ENCODE results near the gene DIS3L2. TPM values are rescaled to one million over a fixed set of nuclear protein-coding genes. Genes with fewer than 3 reads are reported as not detected.
"Not testable (repeated sequence)": the region's sequence is repeated elsewhere in the genome, so short reads cannot be mapped to it uniquely, and the experiment has no call there.

The DIS3L2 gene
- total RNA-seq, 1 experiment from 2014 or later, result 32.6 TPM

DNA sequence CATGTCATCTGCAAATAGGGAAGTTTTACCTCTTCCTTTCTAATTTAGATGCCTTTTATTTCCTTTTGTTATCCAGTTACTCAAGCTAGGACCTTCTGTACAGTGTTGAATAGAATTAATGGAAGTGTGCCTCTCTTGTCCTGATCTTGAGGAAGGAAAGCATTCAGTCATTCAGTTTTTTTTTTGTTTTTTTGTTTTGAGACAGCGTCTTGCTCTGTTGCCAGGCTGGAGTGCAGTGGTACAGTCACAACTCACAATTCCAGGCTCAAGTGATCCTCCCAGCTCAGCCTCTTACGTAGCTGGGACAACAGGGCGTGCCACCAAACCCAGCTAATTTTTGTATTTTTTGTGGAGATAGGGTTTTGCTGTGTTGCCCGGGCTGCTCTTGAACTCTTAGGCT is 213.1 kb downstream of the DIS3L2 start:
- DNase-seq (ENCODE audit: unreplicated experiment), result no peak
- intact Hi-C loops (cut with micrococcal nuclease), result no loop called here
- TF ChIP-seq, protein P1, sequence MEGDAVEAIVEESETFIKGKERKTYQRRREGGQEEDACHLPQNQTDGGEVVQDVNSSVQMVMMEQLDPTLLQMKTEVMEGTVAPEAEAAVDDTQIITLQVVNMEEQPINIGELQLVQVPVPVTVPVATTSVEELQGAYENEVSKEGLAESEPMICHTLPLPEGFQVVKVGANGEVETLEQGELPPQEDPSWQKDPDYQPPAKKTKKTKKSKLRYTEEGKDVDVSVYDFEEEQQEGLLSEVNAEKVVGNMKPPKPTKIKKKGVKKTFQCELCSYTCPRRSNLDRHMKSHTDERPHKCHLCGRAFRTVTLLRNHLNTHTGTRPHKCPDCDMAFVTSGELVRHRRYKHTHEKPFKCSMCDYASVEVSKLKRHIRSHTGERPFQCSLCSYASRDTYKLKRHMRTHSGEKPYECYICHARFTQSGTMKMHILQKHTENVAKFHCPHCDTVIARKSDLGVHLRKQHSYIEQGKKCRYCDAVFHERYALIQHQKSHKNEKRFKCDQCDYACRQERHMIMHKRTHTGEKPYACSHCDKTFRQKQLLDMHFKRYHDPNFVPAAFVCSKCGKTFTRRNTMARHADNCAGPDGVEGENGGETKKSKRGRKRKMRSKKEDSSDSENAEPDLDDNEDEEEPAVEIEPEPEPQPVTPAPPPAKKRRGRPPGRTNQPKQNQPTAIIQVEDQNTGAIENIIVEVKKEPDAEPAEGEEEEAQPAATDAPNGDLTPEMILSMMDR (IDR thresholded peaks at IDR 0.05; ENCODE audit: unreplicated experiment), result no peak
- H3K27ac Mint-ChIP-seq (ENCODE audit: low read depth, unreplicated experiment), result no peak overlapping the region
- ChIA-PET CTCF (interaction anchor here (0.6 kb wide), 1 partner anchor 112 kb away, joined by 4 read pairs; no protein-coding TSS in a partner anchor), POLR2A (no interaction called here)
- no TSS peak for BruUV-seq (replicated peaks)
- no peak overlapping the region for H3K4me3 Mint-ChIP-seq (ENCODE audit: unreplicated experiment)
- H3K9me3 Mint-ChIP-seq (ENCODE audit: unreplicated experiment), result peaks cover 9% of the 10 kb centered on the region
- H3K36me3 Mint-ChIP-seq (ENCODE audit: insufficient read depth, unreplicated experiment), result peaks cover 23% of the 10 kb centered on the region
- no peaks in the 10 kb centered on the region for H3K27me3 Mint-ChIP-seq (ENCODE audit: insufficient read depth, unreplicated experiment)
- H3K4me1 Mint-ChIP-seq (ENCODE audit: insufficient read depth, unreplicated experiment), result no peaks in the 10 kb centered on the region

DNA sequence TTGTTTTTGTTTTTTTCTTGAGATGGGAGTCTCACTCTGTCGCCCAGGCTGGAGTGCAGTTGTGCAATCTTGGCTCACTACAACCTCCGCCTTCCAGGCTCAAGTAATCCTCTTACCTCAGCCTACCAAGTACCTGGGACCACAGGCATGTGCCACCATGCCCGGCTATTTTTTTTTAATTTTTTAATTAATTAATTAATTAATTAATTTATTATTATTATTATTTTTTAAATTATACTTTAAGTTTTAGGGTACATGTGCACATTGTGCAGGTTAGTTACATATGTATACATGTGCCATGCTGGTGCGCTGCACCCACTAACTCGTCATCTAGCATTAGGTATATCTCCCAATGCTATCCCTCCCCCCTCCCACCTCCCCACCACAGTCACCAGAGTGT is 215.1 kb downstream of the DIS3L2 start:
- peaks cover 23% of the 10 kb centered on the region for H3K36me3 Mint-ChIP-seq (ENCODE audit: insufficient read depth, unreplicated experiment)
- H3K9me3 Mint-ChIP-seq (ENCODE audit: unreplicated experiment); H3K4me1 Mint-ChIP-seq (ENCODE audit: insufficient read depth, unreplicated experiment); DNase-seq (ENCODE audit: unreplicated experiment); BruUV-seq (replicated peaks); H3K4me3 Mint-ChIP-seq (ENCODE audit: unreplicated experiment); H3K27ac Mint-ChIP-seq (ENCODE audit: low read depth, unreplicated experiment); H3K27me3 Mint-ChIP-seq (ENCODE audit: insufficient read depth, unreplicated experiment); intact Hi-C loops (cut with micrococcal nuclease); POLR2A ChIA-PET: not testable (repeated sequence)
- CTCF ChIA-PET, result interaction anchor here (0.6 kb wide), 1 partner anchor 344 kb away, joined by 3 read pairs; no protein-coding TSS in a partner anchor

DNA sequence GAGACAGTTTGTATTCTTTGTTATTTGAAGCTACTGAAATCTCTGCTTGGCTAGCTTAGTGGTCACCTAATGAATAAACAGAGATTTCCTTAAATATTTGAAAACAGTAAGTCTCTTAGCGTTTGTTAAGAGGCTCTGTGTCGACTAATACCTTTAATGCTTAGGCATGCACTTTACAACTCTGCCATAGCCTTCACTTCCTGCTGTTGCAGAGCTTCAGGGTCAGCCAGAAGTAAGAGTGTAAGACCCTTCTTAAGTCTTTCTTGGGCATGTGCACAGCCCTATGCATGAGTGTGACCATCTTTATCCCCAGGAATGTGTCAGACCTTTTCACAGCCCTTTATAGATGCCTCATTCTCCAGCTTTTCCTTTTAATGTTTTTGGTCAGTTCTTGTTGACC is 221.8 kb downstream of the DIS3L2 start:
- POLR2A ChIA-PET, result no interaction called here
- H3K36me3 Mint-ChIP-seq (ENCODE audit: insufficient read depth, unreplicated experiment), result no peaks in the 10 kb centered on the region

DNA sequence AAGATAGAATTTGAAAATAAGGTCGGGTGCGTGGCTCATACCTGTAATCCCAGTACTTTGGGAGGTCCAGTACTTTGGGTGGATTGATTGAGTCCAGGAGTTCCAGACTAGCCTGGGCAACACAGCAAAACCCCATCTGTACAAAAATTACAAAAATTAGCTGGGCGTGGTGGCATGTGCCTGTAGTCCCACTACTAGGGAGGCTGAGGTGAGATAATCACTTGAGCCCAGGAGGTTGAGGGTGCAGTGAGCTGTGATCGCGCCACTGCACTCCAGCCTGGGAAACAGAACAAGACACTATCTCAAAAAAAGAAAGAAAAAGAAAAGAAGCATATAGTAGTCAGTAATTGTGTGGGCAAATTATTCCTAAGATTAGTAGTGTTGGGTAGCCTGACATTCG is 222.8 kb downstream of the DIS3L2 start:
- no TSS peak for BruUV-seq (replicated peaks)
- Mint-ChIP-seq H3K9me3 (ENCODE audit: unreplicated experiment) (no peaks in the 10 kb centered on the region), H3K4me3 (ENCODE audit: unreplicated experiment) (no peak overlapping the region), H3K27me3 (ENCODE audit: insufficient read depth, unreplicated experiment) (no peaks in the 10 kb centered on the region), H3K36me3 (ENCODE audit: insufficient read depth, unreplicated experiment) (no peaks in the 10 kb centered on the region), H3K4me1 (ENCODE audit: insufficient read depth, unreplicated experiment) (no peaks in the 10 kb centered on the region), H3K27ac (ENCODE audit: low read depth, unreplicated experiment) (no peak overlapping the region)
- intact Hi-C loops (cut with micrococcal nuclease), result no loop called here
- DNase-seq (ENCODE audit: unreplicated experiment), result no peak
- POLR2A ChIA-PET, result no interaction called here
- TF ChIP-seq, protein P1 (IDR thresholded peaks at IDR 0.05; ENCODE audit: unreplicated experiment), result no peak
- CTCF ChIA-PET, result interaction anchor here (0.5 to 1.1 kb wide), 2 partner anchors 74 to 142 kb away, joined by 3 read pairs; no protein-coding TSS in a partner anchor

More for the DNA sequence above, 221.8 kb downstream of the DIS3L2 start:
- no peak overlapping the region for H3K27ac Mint-ChIP-seq (ENCODE audit: low read depth, unreplicated experiment)
- TF ChIP-seq, protein P1 (IDR thresholded peaks at IDR 0.05; ENCODE audit: unreplicated experiment), result no peak
- CTCF ChIA-PET, result interaction anchor here (0.6 kb wide), 1 partner anchor 1194 kb away, joined by 5 read pairs; no protein-coding TSS in a partner anchor
- H3K9me3 Mint-ChIP-seq (ENCODE audit: unreplicated experiment), result no peaks in the 10 kb centered on the region
- no TSS peak for BruUV-seq (replicated peaks)
- intact Hi-C loops (cut with micrococcal nuclease), result no loop called here
- no peak for DNase-seq (ENCODE audit: unreplicated experiment)
- H3K27me3 Mint-ChIP-seq (ENCODE audit: insufficient read depth, unreplicated experiment), result no peaks in the 10 kb centered on the region
- H3K4me3 Mint-ChIP-seq (ENCODE audit: unreplicated experiment), result no peak overlapping the region
- H3K4me1 Mint-ChIP-seq (ENCODE audit: insufficient read depth, unreplicated experiment), result no peaks in the 10 kb centered on the region

DNA sequence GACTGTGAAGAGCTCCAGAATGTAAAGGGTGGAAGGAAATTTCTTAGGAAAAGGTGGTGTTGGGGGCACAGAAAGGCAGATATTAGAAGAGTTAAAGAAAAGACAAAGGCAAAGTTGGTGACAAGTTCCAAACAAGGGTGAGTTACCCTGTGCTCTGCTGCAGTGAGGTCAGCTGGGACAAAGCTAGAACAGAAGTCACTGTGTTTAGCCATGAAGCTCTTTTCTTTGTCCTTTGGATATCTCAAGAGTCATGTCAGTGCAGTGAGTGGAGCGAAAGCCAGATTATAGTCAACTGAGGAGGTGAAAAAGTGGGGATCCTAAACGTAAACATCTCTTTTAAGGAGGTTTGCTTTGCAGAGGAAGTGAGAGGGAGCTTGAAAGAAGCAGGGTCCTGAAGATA is 229.3 kb downstream of the DIS3L2 start:
- H3K27ac Mint-ChIP-seq (ENCODE audit: low read depth, unreplicated experiment), result no peak overlapping the region
- BruUV-seq (replicated peaks), result no TSS peak

More for the DNA sequence above, 229.3 kb downstream of the DIS3L2 start:
- DNase-seq (ENCODE audit: unreplicated experiment), result no peak
- TF ChIP-seq, protein P1 (IDR thresholded peaks at IDR 0.05; ENCODE audit: unreplicated experiment), result no peak
- peaks cover 7% of the 10 kb centered on the region for H3K9me3 Mint-ChIP-seq (ENCODE audit: unreplicated experiment)
- no peaks in the 10 kb centered on the region for H3K36me3 Mint-ChIP-seq (ENCODE audit: insufficient read depth, unreplicated experiment)
- ChIA-PET POLR2A (interaction anchor here (1.0 kb wide), 1 partner anchor 40 kb away, joined by 3 read pairs; no protein-coding TSS in a partner anchor), CTCF (no interaction called here)
- intact Hi-C loops (cut with micrococcal nuclease), result no loop called here
- H3K4me3 Mint-ChIP-seq (ENCODE audit: unreplicated experiment), result no peak overlapping the region
- H3K27me3 Mint-ChIP-seq (ENCODE audit: insufficient read depth, unreplicated experiment), result no peaks in the 10 kb centered on the region
- H3K4me1 Mint-ChIP-seq (ENCODE audit: insufficient read depth, unreplicated experiment), result no peaks in the 10 kb centered on the region
